A673 (cell line): ENCODE measurements around the gene CCDC116.

ENCODE experiments used
- CTCF ChIP-seq: fragments of 300-800, 200-600 bp; sonication (generic); conservative IDR thresholded peaks from 2 replicates; pipeline ENCODE4 v1.5.1; 2017; ENCODE audit warnings: low read depth, mild to moderate bottlenecking, antibody characterized with exemption, low read length, moderate library complexity, mixed read lengths
- EZH2 ChIP-seq: fragments of 200-600 bp; sonication (generic); IDR thresholded peaks from 2 replicates; pipeline ENCODE4 v1.6.1; 2017; ENCODE audit warnings: borderline replicate concordance, low read depth, mild to moderate bottlenecking, mixed read lengths, antibody characterized with exemption, low read length; ENCODE audit not compliant: poor library complexity, severe bottlenecking

- no peak for TF ChIP-seq CTCF
- no peak for TF ChIP-seq EZH2
Observed at GRCh38 chr22:21632237-21632895, at the start of gene CCDC116.
